HepG2 (cell line): ENCODE data around the gene SLC25A36.

Experiments used
- BHLHE40 ChIP-seq: IDR thresholded peaks from 2 replicates; pipeline ENCODE4 v1.6.1; 2011; ENCODE audit warnings: low read length, improper control_type of control experiment
- MAFF ChIP-seq: IDR thresholded peaks from 2 replicates; pipeline ENCODE4 v1.6.1; 2011; ENCODE audit warnings: low read depth, low read length, improper control_type of control experiment
- MXI1 ChIP-seq: IDR thresholded peaks from 3 replicates; pipeline ENCODE4 v1.6.1; 2012; ENCODE audit warnings: low read depth, low read length, inconsistent platforms, borderline replicate concordance
- MYNN ChIP-seq: sonication (generic); formaldehyde crosslinking; IDR thresholded peaks from 2 replicates; pipeline ENCODE4 v1.4.0; 2020; ENCODE audit warnings: mild to moderate bottlenecking, low read depth, missing genetic modification reagents
- POLR2A ChIP-seq, 2 experiments: IDR thresholded peaks; 2 replicates each; pipeline ENCODE4 v1.6.1; 2011; ENCODE audit warnings: low read depth in 2 of 2, low read length in 2 of 2, mild to moderate bottlenecking in 1 of 2, moderate library complexity in 1 of 2; ENCODE audit not compliant: insufficient read depth in 1 of 2
- RAD21 ChIP-seq: fragments of 450-650 bp; formaldehyde crosslinking; IDR thresholded peaks from 2 replicates; pipeline ENCODE4 v1.5.0; 2020; ENCODE audit warnings: mild to moderate bottlenecking
- REPIN1 ChIP-seq: sonication (generic); formaldehyde crosslinking; IDR thresholded peaks from 2 replicates; pipeline ENCODE4 v1.8.0; 2022; ENCODE audit warnings: missing genetic modification reagents, low read depth, mild to moderate bottlenecking, borderline replicate concordance
- SMC3 ChIP-seq: IDR thresholded peaks from 2 replicates; pipeline ENCODE4 v1.6.1; 2011; ENCODE audit warnings: low read length, improper control_type of control experiment
- SRSF1 ChIP-seq: fragments of 200-400 bp; formaldehyde crosslinking; optimal IDR thresholded peaks from 2 replicates; pipeline ENCODE3; 2017; ENCODE audit warnings: mild to moderate bottlenecking, low read depth, low read length, moderate library complexity
- ZNF543 ChIP-seq: sonication (generic); formaldehyde crosslinking; IDR thresholded peaks from 2 replicates; pipeline ENCODE4 v1.4.0; 2020; ENCODE audit warnings: mild to moderate bottlenecking, missing genetic modification reagents
- ZNF605 ChIP-seq: sonication (generic); formaldehyde crosslinking; IDR thresholded peaks from 2 replicates; pipeline ENCODE4 v1.8.0; 2022; ENCODE audit warnings: mild to moderate bottlenecking, missing genetic modification reagents
- TF ChIP-seq, protein P1 (sequence below): sonication (generic); formaldehyde crosslinking; IDR thresholded peaks from 2 replicates; pipeline ENCODE4 v1.5.0; 2020; ENCODE audit warnings: mild to moderate bottlenecking, missing genetic modification reagents, moderate library complexity
- TF ChIP-seq, protein P2 (sequence below): IDR thresholded peaks from 2 replicates; pipeline ENCODE4 v1.6.1; 2012; ENCODE audit warnings: inconsistent platforms
- TF ChIP-seq, protein P3 (sequence below): sonication (generic); formaldehyde crosslinking; IDR thresholded peaks from 2 replicates; pipeline ENCODE4 v1.4.0; 2020; ENCODE audit warnings: missing genetic modification reagents

DNA sequence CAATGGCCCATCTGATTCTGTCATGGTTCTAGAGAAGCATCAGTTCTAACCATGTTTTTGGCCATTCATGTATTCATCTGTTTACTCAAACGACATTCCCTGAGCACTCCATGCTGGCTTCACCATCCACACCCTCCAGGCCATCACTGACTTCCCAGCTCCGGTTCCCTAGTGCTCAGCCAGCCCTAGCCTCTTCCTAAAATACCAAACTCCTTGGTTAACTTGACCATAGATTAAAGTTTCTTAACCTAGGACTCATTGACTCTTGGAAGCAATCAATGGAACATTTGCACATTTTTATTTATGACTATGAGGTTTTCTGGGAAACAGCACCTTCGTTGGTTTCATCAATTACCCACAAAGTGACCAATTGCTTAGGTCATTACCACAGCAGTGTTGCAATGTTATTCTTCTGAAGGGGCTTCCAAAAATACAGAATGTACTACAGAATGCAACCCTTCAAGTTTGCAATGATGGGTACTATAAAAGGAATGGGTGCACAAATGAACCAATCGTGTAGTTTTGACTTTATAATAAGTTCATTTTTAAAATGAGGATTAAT, 27.2 kb upstream of the SLC25A36 start:
- TF ChIP-seq BHLHE40: no peak
- TF ChIP-seq, protein P1, sequence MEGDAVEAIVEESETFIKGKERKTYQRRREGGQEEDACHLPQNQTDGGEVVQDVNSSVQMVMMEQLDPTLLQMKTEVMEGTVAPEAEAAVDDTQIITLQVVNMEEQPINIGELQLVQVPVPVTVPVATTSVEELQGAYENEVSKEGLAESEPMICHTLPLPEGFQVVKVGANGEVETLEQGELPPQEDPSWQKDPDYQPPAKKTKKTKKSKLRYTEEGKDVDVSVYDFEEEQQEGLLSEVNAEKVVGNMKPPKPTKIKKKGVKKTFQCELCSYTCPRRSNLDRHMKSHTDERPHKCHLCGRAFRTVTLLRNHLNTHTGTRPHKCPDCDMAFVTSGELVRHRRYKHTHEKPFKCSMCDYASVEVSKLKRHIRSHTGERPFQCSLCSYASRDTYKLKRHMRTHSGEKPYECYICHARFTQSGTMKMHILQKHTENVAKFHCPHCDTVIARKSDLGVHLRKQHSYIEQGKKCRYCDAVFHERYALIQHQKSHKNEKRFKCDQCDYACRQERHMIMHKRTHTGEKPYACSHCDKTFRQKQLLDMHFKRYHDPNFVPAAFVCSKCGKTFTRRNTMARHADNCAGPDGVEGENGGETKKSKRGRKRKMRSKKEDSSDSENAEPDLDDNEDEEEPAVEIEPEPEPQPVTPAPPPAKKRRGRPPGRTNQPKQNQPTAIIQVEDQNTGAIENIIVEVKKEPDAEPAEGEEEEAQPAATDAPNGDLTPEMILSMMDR (CRISPR knock-in tag): no peak
- TF ChIP-seq MXI1: no peak
- TF ChIP-seq ZNF543 (CRISPR knock-in tag): no peak
- no peak for TF ChIP-seq POLR2A (IDR thresholded peaks at IDR 0.05; ENCODE audit: insufficient read depth in 1 of 2, low read depth in 2 of 2, low read length in 2 of 2)
- TF ChIP-seq, protein P2, sequence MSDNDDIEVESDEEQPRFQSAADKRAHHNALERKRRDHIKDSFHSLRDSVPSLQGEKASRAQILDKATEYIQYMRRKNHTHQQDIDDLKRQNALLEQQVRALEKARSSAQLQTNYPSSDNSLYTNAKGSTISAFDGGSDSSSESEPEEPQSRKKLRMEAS: no peak
- TF ChIP-seq ZNF605: no peak
- TF ChIP-seq REPIN1 (CRISPR knock-in tag): no peak
- no peak for TF ChIP-seq SMC3
- no peak for TF ChIP-seq MYNN
- no peak for TF ChIP-seq RAD21 (CRISPR knock-in tag)
- no peak for TF ChIP-seq MAFF
- TF ChIP-seq SRSF1: no peak
- TF ChIP-seq, protein P3, sequence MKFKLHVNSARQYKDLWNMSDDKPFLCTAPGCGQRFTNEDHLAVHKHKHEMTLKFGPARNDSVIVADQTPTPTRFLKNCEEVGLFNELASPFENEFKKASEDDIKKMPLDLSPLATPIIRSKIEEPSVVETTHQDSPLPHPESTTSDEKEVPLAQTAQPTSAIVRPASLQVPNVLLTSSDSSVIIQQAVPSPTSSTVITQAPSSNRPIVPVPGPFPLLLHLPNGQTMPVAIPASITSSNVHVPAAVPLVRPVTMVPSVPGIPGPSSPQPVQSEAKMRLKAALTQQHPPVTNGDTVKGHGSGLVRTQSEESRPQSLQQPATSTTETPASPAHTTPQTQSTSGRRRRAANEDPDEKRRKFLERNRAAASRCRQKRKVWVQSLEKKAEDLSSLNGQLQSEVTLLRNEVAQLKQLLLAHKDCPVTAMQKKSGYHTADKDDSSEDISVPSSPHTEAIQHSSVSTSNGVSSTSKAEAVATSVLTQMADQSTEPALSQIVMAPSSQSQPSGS (CRISPR knock-in tag): no peak
